Islet precursor cell (in vitro differentiated cells): ENCODE measurements around the gene IST1.

Source experiments
- DNase-seq: peaks from one replicate; pipeline ENCODE4 v3.0.0-alpha.2; 2018

The IST1 gene

GRCh38 chr16:71919035-71919434, 23.7 kb downstream of the IST1 start:
- DNase-seq: no peak

- DNase-seq: no peak
Measured at GRCh38 chr16:71920658-71921057, 25.3 kb downstream of the IST1 start.

- peak; percentile 64 for DNase-seq
Measured at GRCh38 chr16:71923941-71924690, 28.8 kb downstream of the IST1 start.

- DNase-seq: no peak
Measured at GRCh38 chr16:71924710-71925109, 29.4 kb downstream of the IST1 start.

- DNase-seq: peak; percentile 89
Measured at GRCh38 chr16:71927383-71927782, 32.1 kb downstream of the IST1 start.

GRCh38 chr16:71927787-71928186, 32.5 kb downstream of the IST1 start:
- DNase-seq: peak; percentile 53

GRCh38 chr16:71929048-71929447, 33.7 kb downstream of the IST1 start:
- DNase-seq: peak; percentile 68

GRCh38 chr16:71930013-71930563, 34.8 kb downstream of the IST1 start:
- DNase-seq: no peak

- DNase-seq: no peak
Measured at GRCh38 chr16:71931001-71931400, 35.7 kb downstream of the IST1 start.

- no peak for DNase-seq
Measured at GRCh38 chr16:71931599-71931998, 36.3 kb downstream of the IST1 start.

GRCh38 chr16:71933017-71933416, 37.7 kb downstream of the IST1 start:
- DNase-seq: no peak

- peak; percentile 86 for DNase-seq
Measured at GRCh38 chr16:71933913-71934695, 38.8 kb downstream of the IST1 start.

- no peak for DNase-seq
Measured at GRCh38 chr16:71937868-71938510, 42.7 kb downstream of the IST1 start.

GRCh38 chr16:71943887-71944286, 48.6 kb downstream of the IST1 start:
- DNase-seq: no peak

- no peak for DNase-seq
Measured at GRCh38 chr16:71945616-71946015, 50.3 kb downstream of the IST1 start.

- no peak for DNase-seq
Measured at GRCh38 chr16:71952825-71953224, 57.5 kb downstream of the IST1 start.

GRCh38 chr16:71954180-71954579, 58.8 kb downstream of the IST1 start:
- no peak for DNase-seq

- no peak for DNase-seq
Measured at GRCh38 chr16:71954699-71955195, 59.4 kb downstream of the IST1 start.

GRCh38 chr16:71956486-71956885, 61.2 kb downstream of the IST1 start:
- DNase-seq: no peak

GRCh38 chr16:71961066-71962039, 66.0 kb downstream of the IST1 start:
- peak; percentile 96 for DNase-seq

- no peak for DNase-seq
Measured at GRCh38 chr16:71963125-71963875, 68.0 kb downstream of the IST1 start.
